ENCODE measurements around the gene HFE. TPM values are rescaled to one million over a fixed set of nuclear protein-coding genes. Genes with fewer than 3 reads are reported as not detected.

Gene HFE
- total RNA-seq, 1 donor: 15.5 TPM

- DNase-seq (ENCODE audit: low read depth): no peak
- no peak overlapping the region for H3K4me3 ChIP-seq (ENCODE audit: low read depth, low read length)
- TF ChIP-seq, protein P1, sequence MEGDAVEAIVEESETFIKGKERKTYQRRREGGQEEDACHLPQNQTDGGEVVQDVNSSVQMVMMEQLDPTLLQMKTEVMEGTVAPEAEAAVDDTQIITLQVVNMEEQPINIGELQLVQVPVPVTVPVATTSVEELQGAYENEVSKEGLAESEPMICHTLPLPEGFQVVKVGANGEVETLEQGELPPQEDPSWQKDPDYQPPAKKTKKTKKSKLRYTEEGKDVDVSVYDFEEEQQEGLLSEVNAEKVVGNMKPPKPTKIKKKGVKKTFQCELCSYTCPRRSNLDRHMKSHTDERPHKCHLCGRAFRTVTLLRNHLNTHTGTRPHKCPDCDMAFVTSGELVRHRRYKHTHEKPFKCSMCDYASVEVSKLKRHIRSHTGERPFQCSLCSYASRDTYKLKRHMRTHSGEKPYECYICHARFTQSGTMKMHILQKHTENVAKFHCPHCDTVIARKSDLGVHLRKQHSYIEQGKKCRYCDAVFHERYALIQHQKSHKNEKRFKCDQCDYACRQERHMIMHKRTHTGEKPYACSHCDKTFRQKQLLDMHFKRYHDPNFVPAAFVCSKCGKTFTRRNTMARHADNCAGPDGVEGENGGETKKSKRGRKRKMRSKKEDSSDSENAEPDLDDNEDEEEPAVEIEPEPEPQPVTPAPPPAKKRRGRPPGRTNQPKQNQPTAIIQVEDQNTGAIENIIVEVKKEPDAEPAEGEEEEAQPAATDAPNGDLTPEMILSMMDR (IDR thresholded peaks at IDR 0.05; ENCODE audit: insufficient read depth, low read depth, low read length): no peak
Measured at GRCh38 chr6:26133730-26134129, 46.5 kb downstream of the HFE start.

- no peak for DNase-seq (ENCODE audit: low read depth)
- H3K4me3 ChIP-seq (ENCODE audit: low read depth, low read length): no peak overlapping the region
- TF ChIP-seq, protein P1 (IDR thresholded peaks at IDR 0.05; ENCODE audit: insufficient read depth, low read depth, low read length): no peak
Measured at GRCh38 chr6:26136321-26136720, 49.1 kb downstream of the HFE start.

GRCh38 chr6:26140254-26140966 lies 53.2 kb downstream of the HFE start:
- no peak for DNase-seq (ENCODE audit: low read depth)
- H3K4me3 ChIP-seq (ENCODE audit: low read depth, low read length): no peak overlapping the region
- TF ChIP-seq, protein P1 (IDR thresholded peaks at IDR 0.05; ENCODE audit: insufficient read depth, low read depth, low read length): no peak

GRCh38 chr6:26140967-26141294 lies 53.7 kb downstream of the HFE start:
- no peak overlapping the region for H3K4me3 ChIP-seq (ENCODE audit: low read depth, low read length)
- DNase-seq (ENCODE audit: low read depth): no peak
- TF ChIP-seq, protein P1 (IDR thresholded peaks at IDR 0.05; ENCODE audit: insufficient read depth, low read depth, low read length): no peak

GRCh38 chr6:26141378-26141904 lies 54.2 kb downstream of the HFE start:
- no peak for DNase-seq (ENCODE audit: low read depth)
- TF ChIP-seq, protein P1 (IDR thresholded peaks at IDR 0.05; ENCODE audit: insufficient read depth, low read depth, low read length): no peak
- no peak overlapping the region for H3K4me3 ChIP-seq (ENCODE audit: low read depth, low read length)

GRCh38 chr6:26142026-26142425 lies 54.8 kb downstream of the HFE start:
- H3K4me3 ChIP-seq (ENCODE audit: low read depth, low read length): no peak overlapping the region
- TF ChIP-seq, protein P1 (IDR thresholded peaks at IDR 0.05; ENCODE audit: insufficient read depth, low read depth, low read length): no peak
- DNase-seq (ENCODE audit: low read depth): no peak

Other genes starting within 250 kb of the HFE start
- gene SLC17A3, start 213.2 kb upstream of the HFE start, total RNA-seq: not detected in 2 replicates
- gene SLC17A2, start 156.7 kb upstream of the HFE start, total RNA-seq: not detected in 2 replicates
- 7.7 and 13.8 TPM in 2 replicates for gene TRIM38, start 124.6 kb upstream of the HFE start, total RNA-seq